ENCODE measurements around the gene GRIN2A.

GRIN2A gene

GRCh38 chr16:10206865-10207264, 24.6 kb upstream of the GRIN2A start:
- H3K4me3 ChIP-seq (ENCODE audit: control insufficient read depth, low read depth, low read length) = no peak overlapping the region
- TF ChIP-seq, protein P1, sequence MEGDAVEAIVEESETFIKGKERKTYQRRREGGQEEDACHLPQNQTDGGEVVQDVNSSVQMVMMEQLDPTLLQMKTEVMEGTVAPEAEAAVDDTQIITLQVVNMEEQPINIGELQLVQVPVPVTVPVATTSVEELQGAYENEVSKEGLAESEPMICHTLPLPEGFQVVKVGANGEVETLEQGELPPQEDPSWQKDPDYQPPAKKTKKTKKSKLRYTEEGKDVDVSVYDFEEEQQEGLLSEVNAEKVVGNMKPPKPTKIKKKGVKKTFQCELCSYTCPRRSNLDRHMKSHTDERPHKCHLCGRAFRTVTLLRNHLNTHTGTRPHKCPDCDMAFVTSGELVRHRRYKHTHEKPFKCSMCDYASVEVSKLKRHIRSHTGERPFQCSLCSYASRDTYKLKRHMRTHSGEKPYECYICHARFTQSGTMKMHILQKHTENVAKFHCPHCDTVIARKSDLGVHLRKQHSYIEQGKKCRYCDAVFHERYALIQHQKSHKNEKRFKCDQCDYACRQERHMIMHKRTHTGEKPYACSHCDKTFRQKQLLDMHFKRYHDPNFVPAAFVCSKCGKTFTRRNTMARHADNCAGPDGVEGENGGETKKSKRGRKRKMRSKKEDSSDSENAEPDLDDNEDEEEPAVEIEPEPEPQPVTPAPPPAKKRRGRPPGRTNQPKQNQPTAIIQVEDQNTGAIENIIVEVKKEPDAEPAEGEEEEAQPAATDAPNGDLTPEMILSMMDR (conservative IDR thresholded peaks at IDR 0.05; ENCODE audit: control insufficient read depth, insufficient read depth, low read depth, low read length) = no peak
- DNase-seq (ENCODE audit: low read depth) = no peak

- no peak for DNase-seq (ENCODE audit: low read depth)
- TF ChIP-seq, protein P1 (conservative IDR thresholded peaks at IDR 0.05; ENCODE audit: control insufficient read depth, insufficient read depth, low read depth, low read length) = no peak
- no peak overlapping the region for H3K4me3 ChIP-seq (ENCODE audit: control insufficient read depth, low read depth, low read length)
These were observed 24.0 kb upstream of the GRIN2A start for GRCh38 chr16:10206215-10206614.

- H3K4me3 ChIP-seq (ENCODE audit: control insufficient read depth, low read depth, low read length) = no peak overlapping the region
- TF ChIP-seq, protein P1 (conservative IDR thresholded peaks at IDR 0.05; ENCODE audit: control insufficient read depth, insufficient read depth, low read depth, low read length) = no peak
- DNase-seq (ENCODE audit: low read depth) = no peak
These were observed 23.5 kb upstream of the GRIN2A start for GRCh38 chr16:10205688-10206087.

DNA sequence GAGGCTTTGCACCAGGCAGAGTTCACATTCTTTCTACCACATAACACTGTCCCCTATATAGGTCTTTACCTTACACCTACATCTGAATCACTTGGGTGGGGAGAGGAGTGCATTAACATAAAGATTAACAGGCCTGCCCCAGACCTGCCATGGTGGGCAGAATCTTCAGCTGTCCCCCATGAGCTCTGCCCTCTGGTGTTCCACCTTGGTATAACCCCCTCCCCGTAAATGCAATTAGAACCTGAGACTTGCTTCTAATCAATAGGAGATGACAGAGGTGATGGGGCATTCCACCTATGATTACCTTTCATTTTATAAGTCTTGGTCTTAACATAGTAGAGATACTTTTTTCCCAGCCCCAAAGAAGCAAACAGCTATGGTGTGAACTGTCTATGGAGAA, 20.4 kb upstream of the GRIN2A start:
- no peak overlapping the region for H3K4me3 ChIP-seq (ENCODE audit: control insufficient read depth, low read depth, low read length)
- TF ChIP-seq, protein P1 (conservative IDR thresholded peaks at IDR 0.05; ENCODE audit: control insufficient read depth, insufficient read depth, low read depth, low read length) = no peak
- no peak for DNase-seq (ENCODE audit: low read depth)

- no peak for DNase-seq (ENCODE audit: low read depth)
- TF ChIP-seq, protein P1 (conservative IDR thresholded peaks at IDR 0.05; ENCODE audit: control insufficient read depth, insufficient read depth, low read depth, low read length) = no peak
- no peak overlapping the region for H3K4me3 ChIP-seq (ENCODE audit: control insufficient read depth, low read depth, low read length)
These were observed 18.7 kb upstream of the GRIN2A start for GRCh38 chr16:10200637-10201586.

DNA sequence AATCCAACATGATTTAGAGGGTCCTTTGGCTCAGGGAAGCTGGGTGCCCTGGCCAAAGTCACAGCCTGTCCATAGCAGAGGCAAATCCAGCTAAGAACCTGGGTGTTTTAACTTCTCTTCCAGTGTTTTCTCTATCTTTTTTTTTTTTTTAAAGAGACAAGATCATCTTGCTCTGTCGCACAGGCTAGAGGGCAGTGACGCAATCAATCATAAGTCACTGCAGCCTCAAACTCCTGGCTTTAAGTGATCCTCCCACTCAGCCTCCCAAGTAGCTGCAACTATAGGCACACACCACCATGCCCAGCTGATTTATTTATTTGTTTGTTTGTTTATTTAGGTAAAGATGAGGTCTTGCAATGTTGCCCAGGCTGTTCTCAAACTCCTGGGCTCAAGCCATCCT, 14.8 kb upstream of the GRIN2A start:
- no peak for DNase-seq (ENCODE audit: low read depth)
- TF ChIP-seq, protein P1 (conservative IDR thresholded peaks at IDR 0.05; ENCODE audit: control insufficient read depth, insufficient read depth, low read depth, low read length) = no peak
- H3K4me3 ChIP-seq (ENCODE audit: control insufficient read depth, low read depth, low read length) = no peak overlapping the region

Measured in fibroblast of mammary gland (primary cell).